ENCODE results near the gene TLX1.

TLX1 gene

GRCh38 chr10:101118031-101118430 is 13.1 kb upstream of the TLX1 start:
- H3K4me3 ChIP-seq (ENCODE audit: insufficient read depth, low read length, poor library complexity, severe bottlenecking): no peak overlapping the region
- no peaks in the 10 kb centered on the region for H3F3A ChIP-seq (ENCODE audit: insufficient read depth)
- H3K36me3 ChIP-seq (ENCODE audit: low read length): no peaks in the 10 kb centered on the region
- no peak for TF ChIP-seq EZH2phosphoT487 (conservative IDR thresholded peaks at IDR 0.05; ENCODE audit: low read length)
- no peak for TF ChIP-seq CTCF (IDR thresholded peaks at IDR 0.05; ENCODE audit: insufficient read depth, low read length, poor library complexity, severe bottlenecking)
- no peaks in the 10 kb centered on the region for H3K9me3 ChIP-seq (ENCODE audit: insufficient read depth, low read length)
- no peaks in the 10 kb centered on the region for H3K79me2 ChIP-seq (ENCODE audit: insufficient read depth, low read length)
- no peaks in the 10 kb centered on the region for H4K20me1 ChIP-seq (ENCODE audit: low read depth, low read length)
- H3K27ac ChIP-seq (ENCODE audit: low read depth, low read length): no peak overlapping the region
- H3K4me2 ChIP-seq (ENCODE audit: low read depth, low read length, poor library complexity, severe bottlenecking): no peak overlapping the region
- H3K27me3 ChIP-seq (ENCODE audit: low read length): no peaks in the 10 kb centered on the region
- no peak overlapping the region for H3K9ac ChIP-seq (ENCODE audit: low read length)
- H3K9me2 ChIP-seq (replicated peaks; ENCODE audit: insufficient read depth, low read length): no peaks in the 10 kb centered on the region
- no peak overlapping the region for H2AFZ ChIP-seq (ENCODE audit: low read depth, low read length, severe bottlenecking)

- Histone ChIP-seq H3K79me2 (ENCODE audit: insufficient read depth, low read length) (no peaks in the 10 kb centered on the region), H2AFZ (ENCODE audit: low read depth, low read length, severe bottlenecking) (no peak overlapping the region), H3K4me2 (ENCODE audit: low read depth, low read length, poor library complexity, severe bottlenecking) (peak overlapping the region; percentile 38), H4K20me1 (ENCODE audit: low read depth, low read length) (no peaks in the 10 kb centered on the region), H3K9me3 (ENCODE audit: insufficient read depth, low read length) (no peaks in the 10 kb centered on the region), H3K27ac (ENCODE audit: low read depth, low read length) (no peak overlapping the region), H3K9ac (ENCODE audit: low read length) (no peak overlapping the region), H3K27me3 (ENCODE audit: low read length) (no peaks in the 10 kb centered on the region), H3K4me3 (ENCODE audit: insufficient read depth, low read length, poor library complexity, severe bottlenecking) (no peak overlapping the region), H3F3A (ENCODE audit: insufficient read depth) (no peaks in the 10 kb centered on the region), H3K36me3 (ENCODE audit: low read length) (no peaks in the 10 kb centered on the region), H3K9me2 (replicated peaks; ENCODE audit: insufficient read depth, low read length) (no peaks in the 10 kb centered on the region)
- TF ChIP-seq EZH2phosphoT487 (conservative IDR thresholded peaks at IDR 0.05; ENCODE audit: low read length) (no peak), CTCF (IDR thresholded peaks at IDR 0.05; ENCODE audit: insufficient read depth, low read length, poor library complexity, severe bottlenecking) (no peak)
Measured at GRCh38 chr10:101120520-101120883, 10.6 kb upstream of the TLX1 start.

GRCh38 chr10:101120884-101121653 is 10.0 kb upstream of the TLX1 start:
- Histone ChIP-seq H3K79me2 (ENCODE audit: insufficient read depth, low read length) (no peaks in the 10 kb centered on the region), H3K9ac (ENCODE audit: low read length) (0 out of 2 replicates have a peak overlapping the region, but pooled peaks have one; percentile 15), H3K4me3 (ENCODE audit: insufficient read depth, low read length, poor library complexity, severe bottlenecking) (no peak overlapping the region), H3K9me3 (ENCODE audit: insufficient read depth, low read length) (no peaks in the 10 kb centered on the region), H3K9me2 (replicated peaks; ENCODE audit: insufficient read depth, low read length) (no peaks in the 10 kb centered on the region), H3F3A (ENCODE audit: insufficient read depth) (no peaks in the 10 kb centered on the region), H3K27ac (ENCODE audit: low read depth, low read length) (no peak overlapping the region), H4K20me1 (ENCODE audit: low read depth, low read length) (no peaks in the 10 kb centered on the region), H3K4me2 (ENCODE audit: low read depth, low read length, poor library complexity, severe bottlenecking) (peak overlapping the region; percentile 38), H3K27me3 (ENCODE audit: low read length) (no peaks in the 10 kb centered on the region), H2AFZ (ENCODE audit: low read depth, low read length, severe bottlenecking) (no peak overlapping the region), H3K36me3 (ENCODE audit: low read length) (no peaks in the 10 kb centered on the region)
- TF ChIP-seq EZH2phosphoT487 (conservative IDR thresholded peaks at IDR 0.05; ENCODE audit: low read length) (no peak), CTCF (IDR thresholded peaks at IDR 0.05; ENCODE audit: insufficient read depth, low read length, poor library complexity, severe bottlenecking) (no peak)

Measured in SU-DHL-6 (cell line).